HepG2 (cell line): Measurements from ENCODE around the gene ZNF425. TPM values are rescaled to one million over a fixed set of nuclear protein-coding genes. Genes with fewer than 3 reads are reported as not detected.
A peak's percentile ranks its signal among the peaks of the same experiment; 100 is the strongest.

ENCODE experiments used
- CCAR2 ChIP-seq: fragments of 200-400 bp; formaldehyde crosslinking; optimal IDR thresholded peaks from 2 replicates; pipeline ENCODE3; 2018; ENCODE audit warnings: low read depth, mild to moderate bottlenecking, low read length, moderate library complexity
- CREM ChIP-seq, 2 experiments: sonication (generic) in 1 of 2; formaldehyde crosslinking in 1 of 2; IDR thresholded peaks; 2 replicates each; pipeline versions ENCODE4 v1.4.0 to v1.6.1; 2016 to 2020; ENCODE audit warnings: antibody characterized with exemption in 1 of 2, mild to moderate bottlenecking in 1 of 2, missing genetic modification reagents in 1 of 2
- FOXA3 ChIP-seq: IDR thresholded peaks from 2 replicates; pipeline ENCODE4 v1.6.1; 2016; ENCODE audit warnings: missing genetic modification reagents, missing compliant biosample characterization
- FOXO1 ChIP-seq: sonication (generic); formaldehyde crosslinking; IDR thresholded peaks from 2 replicates; pipeline ENCODE4 v1.4.0; 2020; ENCODE audit warnings: missing genetic modification reagents
- IKZF4 ChIP-seq: sonication (generic); formaldehyde crosslinking; IDR thresholded peaks from 2 replicates; pipeline ENCODE4 v1.5.1; 2020; ENCODE audit warnings: borderline replicate concordance, mild to moderate bottlenecking, low read depth, missing genetic modification reagents; ENCODE audit errors: not compliant biosample characterization
- KAT2B ChIP-seq: fragments of 150-350 bp; IDR thresholded peaks from 2 replicates; pipeline ENCODE4 v1.6.1; 2014; ENCODE audit warnings: low read depth, low read length, borderline replicate concordance
- KLF6 ChIP-seq: IDR thresholded peaks from 2 replicates; pipeline ENCODE4 v1.8.0; 2016; ENCODE audit warnings: missing biosample characterization, missing genetic modification reagents
- MAF1 ChIP-seq: sonication (generic); formaldehyde crosslinking; IDR thresholded peaks from 2 replicates; pipeline ENCODE4 v1.5.0; 2020; ENCODE audit warnings: missing genetic modification reagents, borderline replicate concordance
- MEIS1 ChIP-seq: sonication (generic); formaldehyde crosslinking; IDR thresholded peaks from 2 replicates; pipeline ENCODE4 v1.9.0; 2021; ENCODE audit warnings: mild to moderate bottlenecking, missing genetic modification reagents, moderate library complexity, borderline replicate concordance
- MTA1 ChIP-seq: sonication (generic); formaldehyde crosslinking; IDR thresholded peaks from 2 replicates; pipeline ENCODE4 v1.4.0; 2020; ENCODE audit warnings: missing genetic modification reagents, mild to moderate bottlenecking, borderline replicate concordance
- PLRG1 ChIP-seq: fragments of 450-650 bp; conservative IDR thresholded peaks from 2 replicates; pipeline ENCODE4 v1.6.1; 2016
- PRDM10 ChIP-seq: sonication (generic); formaldehyde crosslinking; IDR thresholded peaks from 2 replicates; pipeline ENCODE4 v1.4.0; 2020; ENCODE audit warnings: low read depth, missing genetic modification reagents
- RFX3 ChIP-seq: IDR thresholded peaks from 2 replicates; pipeline ENCODE4 v1.6.1; 2016; ENCODE audit warnings: missing biosample characterization, missing genetic modification reagents
- TOPORS ChIP-seq: sonication (generic); formaldehyde crosslinking; IDR thresholded peaks from 2 replicates; pipeline ENCODE4 v1.8.0; 2023; ENCODE audit warnings: mild to moderate bottlenecking, missing genetic modification reagents
- ZNF652 ChIP-seq: IDR thresholded peaks from 2 replicates; pipeline ENCODE4 v1.6.1; 2016; ENCODE audit warnings: low read depth, borderline replicate concordance
- ZNF713 ChIP-seq: sonication (generic); formaldehyde crosslinking; IDR thresholded peaks from 2 replicates; pipeline ENCODE4 v1.4.0; 2020; ENCODE audit warnings: mild to moderate bottlenecking, missing genetic modification reagents
- ZNF776 ChIP-seq: sonication (generic); formaldehyde crosslinking; IDR thresholded peaks from 2 replicates; pipeline ENCODE4 v1.4.0; 2020; ENCODE audit warnings: mild to moderate bottlenecking, missing genetic modification reagents
- ZNF878 ChIP-seq: sonication (generic); formaldehyde crosslinking; IDR thresholded peaks from 2 replicates; pipeline ENCODE4 v1.8.1; 2023; ENCODE audit warnings: mild to moderate bottlenecking, missing genetic modification reagents, moderate library complexity
- polyA plus RNA-seq, 8 experiments: library from polyadenylated mRNA; depleted of rRNA in 3 of 8; stranded (reverse) in 7 of 8; unstranded in 1 of 8; fragments of >200 nt; fragmentation: Illumina TruSeq in 4 of 8; extraction: Trizol in 4 of 8; gene quantifications; 2 replicates each; pipeline versions ENCODE4 v1.2.1 to v1.2.3, GENCODE V29; 2011 to 2016; ENCODE audit warnings: low read depth in 4 of 8, missing spikeins in 1 of 8, mixed read lengths in 1 of 8; ENCODE audit not compliant: insufficient read depth in 1 of 8
- total RNA-seq, 5 experiments: library from RNA; depleted of rRNA; stranded (reverse); fragments of >200 nt; fragmentation: Illumina TruSeq; extraction: Trizol; gene quantifications; 2 replicates each; pipeline ENCODE4 v1.2.3, GENCODE V29; 2016; ENCODE audit warnings: low read depth in 1 of 5
- TF ChIP-seq, protein P1 (sequence below): sonication (generic); formaldehyde crosslinking; IDR thresholded peaks from 2 replicates; pipeline ENCODE4 v1.4.0; 2020; ENCODE audit warnings: low read depth, mild to moderate bottlenecking, missing genetic modification reagents
- TF ChIP-seq, protein P2 (sequence below): sonication (generic); formaldehyde crosslinking; IDR thresholded peaks from 2 replicates; pipeline ENCODE4 v1.5.0; 2020; ENCODE audit warnings: missing genetic modification reagents
- TF ChIP-seq, protein P3 (sequence below): sonication (generic); formaldehyde crosslinking; conservative IDR thresholded peaks from 2 replicates; pipeline ENCODE4 v1.4.0; 2020; ENCODE audit warnings: missing genetic modification reagents

ZNF425 gene
- total and polyA plus RNA-seq, 2 of the 13 experiments (the other 11 are each of a cell fraction or from before 2014, with no cell fraction given), result 0.51 to 1.1 TPM

DNA sequence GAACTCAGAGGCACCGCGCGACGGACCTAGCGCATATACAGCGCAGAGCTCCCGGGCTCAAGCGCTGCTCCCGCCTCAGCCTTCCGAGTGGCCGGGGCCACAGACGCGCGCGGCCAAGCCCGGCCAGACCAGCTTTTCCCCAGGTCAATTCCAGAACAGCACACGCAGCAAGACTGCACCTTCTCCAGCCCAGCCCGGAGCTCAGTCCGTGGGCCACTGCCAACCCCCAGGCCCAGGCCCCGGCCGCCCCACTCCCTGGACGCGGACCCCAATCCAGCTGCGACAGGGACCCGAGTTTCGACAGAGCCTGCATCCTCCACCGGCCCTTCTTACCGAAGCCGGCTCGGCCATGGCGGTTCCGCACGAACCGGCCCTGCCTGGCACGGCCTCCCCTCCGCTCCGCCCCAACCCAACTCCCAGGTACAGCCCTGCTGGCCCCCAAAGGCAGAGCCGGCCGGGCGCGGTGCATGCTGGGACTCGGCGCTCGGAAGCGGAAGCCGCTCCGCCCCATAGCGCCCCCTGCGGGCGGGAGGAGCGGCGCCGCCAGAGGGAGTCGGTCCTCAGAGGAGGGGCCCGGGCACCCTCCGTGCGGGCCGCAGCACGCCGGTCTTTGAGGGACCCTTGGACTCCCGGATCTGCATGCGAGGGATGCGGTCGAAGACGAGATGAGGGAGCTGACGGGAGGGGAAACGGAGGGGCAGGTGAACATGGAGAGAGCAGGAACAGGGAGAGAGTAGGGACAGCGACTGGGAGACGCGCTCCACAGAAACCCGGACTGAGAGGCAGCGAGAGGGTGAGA, at the start of gene ZNF425 (continued):
- TF ChIP-seq CCAR2, result no peak
- no peak; the same call in 1 of the 2 replicates for TF ChIP-seq CREM (IDR thresholded peaks at IDR 0.05)
- TF ChIP-seq CREM (CRISPR knock-in tag; IDR thresholded peaks at IDR 0.05), result no peak
- TF ChIP-seq ZNF776 (CRISPR knock-in tag), result peak; percentile 90
- peak; percentile 25 for TF ChIP-seq IKZF4
- peak; percentile 42; the same call in 1 of the 2 replicates for TF ChIP-seq MTA1 (CRISPR knock-in tag)
- TF ChIP-seq TOPORS (CRISPR knock-in tag), result peak; percentile 84
- TF ChIP-seq, protein P1, sequence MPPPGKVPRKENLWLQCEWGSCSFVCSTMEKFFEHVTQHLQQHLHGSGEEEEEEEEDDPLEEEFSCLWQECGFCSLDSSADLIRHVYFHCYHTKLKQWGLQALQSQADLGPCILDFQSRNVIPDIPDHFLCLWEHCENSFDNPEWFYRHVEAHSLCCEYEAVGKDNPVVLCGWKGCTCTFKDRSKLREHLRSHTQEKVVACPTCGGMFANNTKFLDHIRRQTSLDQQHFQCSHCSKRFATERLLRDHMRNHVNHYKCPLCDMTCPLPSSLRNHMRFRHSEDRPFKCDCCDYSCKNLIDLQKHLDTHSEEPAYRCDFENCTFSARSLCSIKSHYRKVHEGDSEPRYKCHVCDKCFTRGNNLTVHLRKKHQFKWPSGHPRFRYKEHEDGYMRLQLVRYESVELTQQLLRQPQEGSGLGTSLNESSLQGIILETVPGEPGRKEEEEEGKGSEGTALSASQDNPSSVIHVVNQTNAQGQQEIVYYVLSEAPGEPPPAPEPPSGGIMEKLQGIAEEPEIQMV, result peak; percentile 51; the same call in 1 of the 2 replicates
- TF ChIP-seq MAF1 (CRISPR knock-in tag), result peak; percentile 89
- TF ChIP-seq ZNF652 (CRISPR knock-in tag), result no peak; the same call in 1 of the 2 replicates
- TF ChIP-seq KAT2B, result no peak
- peak; percentile 72 for TF ChIP-seq FOXO1 (CRISPR knock-in tag)
- peak; percentile 30; the same call in 1 of the 2 replicates for TF ChIP-seq PRDM10 (CRISPR knock-in tag)
- no peak for TF ChIP-seq ZNF713 (CRISPR knock-in tag)
- TF ChIP-seq RFX3 (CRISPR knock-in tag), result no peak; the same call in 1 of the 2 replicates
- peak; percentile 29; the same call in 1 of the 2 replicates for TF ChIP-seq MEIS1
- peak; percentile 82 for TF ChIP-seq KLF6 (CRISPR knock-in tag)
- TF ChIP-seq ZNF878 (CRISPR knock-in tag), result 0 out of 2 replicates have a peak, but pooled peaks have one; percentile 75
- peak; percentile 60; the same call in 1 of the 2 replicates for TF ChIP-seq FOXA3 (CRISPR knock-in tag)
- TF ChIP-seq, protein P2, sequence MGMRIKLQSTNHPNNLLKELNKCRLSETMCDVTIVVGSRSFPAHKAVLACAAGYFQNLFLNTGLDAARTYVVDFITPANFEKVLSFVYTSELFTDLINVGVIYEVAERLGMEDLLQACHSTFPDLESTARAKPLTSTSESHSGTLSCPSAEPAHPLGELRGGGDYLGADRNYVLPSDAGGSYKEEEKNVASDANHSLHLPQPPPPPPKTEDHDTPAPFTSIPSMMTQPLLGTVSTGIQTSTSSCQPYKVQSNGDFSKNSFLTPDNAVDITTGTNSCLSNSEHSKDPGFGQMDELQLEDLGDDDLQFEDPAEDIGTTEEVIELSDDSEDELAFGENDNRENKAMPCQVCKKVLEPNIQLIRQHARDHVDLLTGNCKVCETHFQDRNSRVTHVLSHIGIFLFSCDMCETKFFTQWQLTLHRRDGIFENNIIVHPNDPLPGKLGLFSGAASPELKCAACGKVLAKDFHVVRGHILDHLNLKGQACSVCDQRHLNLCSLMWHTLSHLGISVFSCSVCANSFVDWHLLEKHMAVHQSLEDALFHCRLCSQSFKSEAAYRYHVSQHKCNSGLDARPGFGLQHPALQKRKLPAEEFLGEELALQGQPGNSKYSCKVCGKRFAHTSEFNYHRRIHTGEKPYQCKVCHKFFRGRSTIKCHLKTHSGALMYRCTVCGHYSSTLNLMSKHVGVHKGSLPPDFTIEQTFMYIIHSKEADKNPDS (CRISPR knock-in tag), result peak; percentile 62; the same call in 1 of the 2 replicates
- TF ChIP-seq PLRG1, result no peak
- TF ChIP-seq, protein P3, sequence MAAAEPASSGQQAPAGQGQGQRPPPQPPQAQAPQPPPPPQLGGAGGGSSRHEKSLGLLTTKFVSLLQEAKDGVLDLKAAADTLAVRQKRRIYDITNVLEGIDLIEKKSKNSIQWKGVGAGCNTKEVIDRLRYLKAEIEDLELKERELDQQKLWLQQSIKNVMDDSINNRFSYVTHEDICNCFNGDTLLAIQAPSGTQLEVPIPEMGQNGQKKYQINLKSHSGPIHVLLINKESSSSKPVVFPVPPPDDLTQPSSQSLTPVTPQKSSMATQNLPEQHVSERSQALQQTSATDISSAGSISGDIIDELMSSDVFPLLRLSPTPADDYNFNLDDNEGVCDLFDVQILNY (CRISPR knock-in tag), result no peak; the same call in 1 of the 2 replicates
